HFF-Myc (cell line): Measurements from ENCODE around the gene CAPRIN2.

Source experiments
- DNase-seq: peaks from one replicate; pipeline ENCODE4 v3.0.0-alpha.2; 2011; ENCODE audit warnings: low read depth; ENCODE audit errors: extremely low read depth
- H3K4me3 ChIP-seq: replicated peaks from 2 replicates; pipeline ENCODE4 v1.5.1; 2011; ENCODE audit warnings: low read depth, mild to moderate bottlenecking, control low read depth, low read length
- CTCF ChIP-seq: IDR thresholded peaks from 2 replicates; pipeline ENCODE4 v1.5.1; 2012; ENCODE audit warnings: mild to moderate bottlenecking, low read depth, low read length, control low read depth; ENCODE audit errors: missing control alignments

The CAPRIN2 gene

GRCh38 chr12:30754750-30755394 is at the start of gene CAPRIN2:
TSS of gene CAPRIN2 (minus strand) at chr12:30754951. CDS start at chr12:30753520, 1,431 bp downstream.
- H3K4me3 ChIP-seq, result peak within 1 kb of the TSS; percentile 68
- TF ChIP-seq CTCF, result no peak
- DNase-seq, result peak; percentile 46

GRCh38 chr12:30797689-30798088 is 42.9 kb upstream of the CAPRIN2 start:
- TF ChIP-seq CTCF, result no peak
- H3K4me3 ChIP-seq, result no peak overlapping the region
- no peak for DNase-seq

GRCh38 chr12:30796891-30797371 is 42.2 kb upstream of the CAPRIN2 start:
- no peak for DNase-seq
- TF ChIP-seq CTCF, result no peak
- H3K4me3 ChIP-seq, result peak overlapping the region; percentile 58

- no peak for DNase-seq
- H3K4me3 ChIP-seq, result peak overlapping the region; percentile 58
- TF ChIP-seq CTCF, result no peak
These were observed 41.6 kb upstream of the CAPRIN2 start for GRCh38 chr12:30796313-30796780.

- no peak for DNase-seq
- no peak for TF ChIP-seq CTCF
- H3K4me3 ChIP-seq, result peak overlapping the region; percentile 58
These were observed 40.9 kb upstream of the CAPRIN2 start for GRCh38 chr12:30795410-30796312.

- H3K4me3 ChIP-seq, result peak overlapping the region; percentile 58
- DNase-seq, result no peak
These were observed 40.0 kb upstream of the CAPRIN2 start for GRCh38 chr12:30794591-30795409.

More at GRCh38 chr12:30794591-30795409, 40.0 kb upstream of the CAPRIN2 start:
- no peak for TF ChIP-seq CTCF
